RWPE2 (cell line): ENCODE data around the gene ZNF324.
A peak's percentile ranks its signal among the peaks of the same experiment; 100 is the strongest.
"Not testable (repeated sequence)": the region's sequence is repeated elsewhere in the genome, so short reads cannot be mapped to it uniquely, and the experiment has no call there.

Experiments
- ATAC-seq: fragments of 200-7000 bp; cut with Tn5 transposase; 3 replicates; pipeline ENCODE4 v1.9.1; 2021; ENCODE audit warnings: low read depth
- DNase-seq: peaks from one replicate; pipeline ENCODE4 v3.0.0-alpha.2; 2020; ENCODE audit warnings: low spot score
- H3K27ac ChIP-seq: fragments of 450-650 bp; 2 replicates; pipeline ENCODE4 v1.5.1; 2017; ENCODE audit warnings: mild to moderate bottlenecking; ENCODE audit not compliant: poor library complexity, severe bottlenecking
- H3K27me3 ChIP-seq: fragments of 250-450 bp; sonication (Bioruptor Pico); 2 replicates; pipeline ENCODE4 v1.5.1; 2021; ENCODE audit warnings: mild to moderate bottlenecking, moderate library complexity; ENCODE audit not compliant: insufficient read depth, poor library complexity, severe bottlenecking
- H3K36me3 ChIP-seq: fragments of 250-450 bp; sonication (Bioruptor Pico); 2 replicates; pipeline ENCODE4 v1.5.1; 2020; ENCODE audit warnings: low read depth, mild to moderate bottlenecking, moderate library complexity
- H3K4me1 ChIP-seq: fragments of 250-450 bp; sonication (Bioruptor Pico); 2 replicates; pipeline ENCODE4 v1.5.1; 2021; ENCODE audit warnings: mild to moderate bottlenecking, moderate library complexity; ENCODE audit not compliant: insufficient read depth, poor library complexity, severe bottlenecking
- H3K4me3 ChIP-seq: fragments of 250-450 bp; sonication (Bioruptor Pico); 2 replicates; pipeline ENCODE4 v1.5.1; 2021; ENCODE audit warnings: mild to moderate bottlenecking, moderate library complexity; ENCODE audit not compliant: severe bottlenecking
- H3K9me3 ChIP-seq: fragments of 250-450 bp; sonication (Bioruptor Pico); 2 replicates; pipeline ENCODE4 v1.5.1; 2021; ENCODE audit warnings: mild to moderate bottlenecking, moderate library complexity; ENCODE audit not compliant: severe bottlenecking
- TF ChIP-seq, protein P1 (sequence below): fragments of 450-650 bp; IDR thresholded peaks from one replicate; pipeline ENCODE4 v1.5.1; 2017; ENCODE audit warnings: mild to moderate bottlenecking, moderate library complexity; ENCODE audit not compliant: poor library complexity, severe bottlenecking

ZNF324 gene

DNA sequence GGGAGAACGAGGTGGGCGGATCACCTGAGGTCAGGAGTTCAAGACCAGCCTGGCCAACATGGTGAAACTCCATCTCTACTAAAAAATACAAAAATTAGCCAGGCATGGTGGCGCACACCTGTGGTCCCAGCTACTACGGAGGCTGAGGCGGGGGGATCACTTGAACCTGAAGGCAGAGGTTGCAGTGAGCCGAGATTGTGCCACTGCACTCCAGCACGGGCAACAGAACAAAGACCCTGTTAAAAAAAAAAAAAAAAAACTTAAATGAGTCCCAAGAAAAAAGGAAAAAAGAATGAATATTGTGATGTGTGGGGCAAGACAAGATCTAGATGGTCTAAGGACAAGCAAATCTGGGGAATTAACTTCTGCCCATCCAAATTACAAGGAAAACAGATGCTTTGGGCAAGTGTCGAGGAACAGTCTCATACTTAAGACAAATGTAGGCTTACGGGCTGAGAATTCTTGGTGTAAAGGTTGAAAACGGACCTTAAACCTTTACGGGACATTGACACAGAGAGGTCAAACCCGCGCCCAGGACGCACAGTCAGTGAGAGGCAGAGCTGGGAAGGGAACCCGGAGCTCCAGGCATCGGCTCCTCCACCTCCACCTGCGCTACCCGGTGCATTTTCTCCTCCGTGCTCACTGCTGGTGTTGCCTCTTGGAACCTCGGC lies 656 bp upstream of the ZNF324 start:
- H3K36me3 ChIP-seq: peaks cover 11% of the 10 kb centered on the region
- H3K4me1 ChIP-seq: no peaks in the 10 kb centered on the region
- TF ChIP-seq, protein P1, sequence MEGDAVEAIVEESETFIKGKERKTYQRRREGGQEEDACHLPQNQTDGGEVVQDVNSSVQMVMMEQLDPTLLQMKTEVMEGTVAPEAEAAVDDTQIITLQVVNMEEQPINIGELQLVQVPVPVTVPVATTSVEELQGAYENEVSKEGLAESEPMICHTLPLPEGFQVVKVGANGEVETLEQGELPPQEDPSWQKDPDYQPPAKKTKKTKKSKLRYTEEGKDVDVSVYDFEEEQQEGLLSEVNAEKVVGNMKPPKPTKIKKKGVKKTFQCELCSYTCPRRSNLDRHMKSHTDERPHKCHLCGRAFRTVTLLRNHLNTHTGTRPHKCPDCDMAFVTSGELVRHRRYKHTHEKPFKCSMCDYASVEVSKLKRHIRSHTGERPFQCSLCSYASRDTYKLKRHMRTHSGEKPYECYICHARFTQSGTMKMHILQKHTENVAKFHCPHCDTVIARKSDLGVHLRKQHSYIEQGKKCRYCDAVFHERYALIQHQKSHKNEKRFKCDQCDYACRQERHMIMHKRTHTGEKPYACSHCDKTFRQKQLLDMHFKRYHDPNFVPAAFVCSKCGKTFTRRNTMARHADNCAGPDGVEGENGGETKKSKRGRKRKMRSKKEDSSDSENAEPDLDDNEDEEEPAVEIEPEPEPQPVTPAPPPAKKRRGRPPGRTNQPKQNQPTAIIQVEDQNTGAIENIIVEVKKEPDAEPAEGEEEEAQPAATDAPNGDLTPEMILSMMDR: no peak
- H3K4me3 ChIP-seq: peak overlapping the region; percentile 84
- H3K27ac ChIP-seq: no peak overlapping the region
- no peaks in the 10 kb centered on the region for H3K27me3 ChIP-seq
- no peaks in the 10 kb centered on the region for H3K9me3 ChIP-seq
- DNase-seq (no peak), ATAC-seq (peak; percentile 39)

GRCh38 chr19:58468216-58468839 lies 1.4 kb downstream of the ZNF324 start:
- TF ChIP-seq, protein P1: no peak
- no peaks in the 10 kb centered on the region for H3K4me1 ChIP-seq
- H3K4me3 ChIP-seq: peak overlapping the region; percentile 14
- H3K9me3 ChIP-seq: no peaks in the 10 kb centered on the region
- no peaks in the 10 kb centered on the region for H3K27me3 ChIP-seq
- H3K36me3 ChIP-seq: peaks cover 18% of the 10 kb centered on the region
- peak overlapping the region; percentile 39 for H3K27ac ChIP-seq
- DNase-seq: no peak
- no peak for ATAC-seq

GRCh38 chr19:58469241-58470013 lies 2.5 kb downstream of the ZNF324 start:
- no peak for DNase-seq
- H3K36me3 ChIP-seq: peaks cover 18% of the 10 kb centered on the region

DNA sequence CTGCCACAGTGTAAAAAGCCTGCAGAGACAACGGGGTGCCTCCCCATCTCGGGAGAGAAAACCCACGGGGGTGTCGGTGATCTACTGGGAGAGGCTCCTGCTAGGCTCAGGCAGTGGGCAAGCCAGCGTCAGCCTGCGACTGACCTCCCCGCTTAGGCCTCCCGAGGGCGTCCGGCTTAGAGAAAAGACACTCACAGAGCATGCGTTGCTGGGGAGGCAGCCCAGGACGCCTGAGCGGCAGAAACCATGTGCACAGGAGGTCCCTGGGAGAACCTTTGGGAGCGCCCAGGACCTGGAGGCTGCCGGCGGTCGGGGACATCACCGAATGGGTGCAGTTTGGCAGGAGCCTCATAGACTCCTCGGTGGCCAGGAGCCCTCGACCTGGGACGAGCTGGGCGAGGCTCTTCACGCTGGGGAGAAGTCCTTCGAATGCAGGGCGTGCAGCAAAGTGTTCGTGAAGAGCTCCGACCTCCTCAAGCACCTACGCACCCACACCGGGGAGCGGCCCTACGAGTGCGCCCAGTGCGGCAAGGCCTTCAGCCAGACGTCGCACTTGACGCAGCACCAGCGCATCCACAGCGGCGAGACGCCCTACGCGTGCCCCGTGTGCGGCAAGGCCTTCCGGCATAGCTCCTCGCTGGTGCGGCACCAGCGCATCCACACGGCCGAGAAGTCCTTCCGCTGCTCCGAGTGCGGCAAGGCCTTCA lies 4.1 kb downstream of the ZNF324 start:
- peaks cover 18% of the 10 kb centered on the region for H3K36me3 ChIP-seq
- H3K4me1 ChIP-seq, H3K27ac ChIP-seq, H3K9me3 ChIP-seq, ATAC-seq, H3K4me3 ChIP-seq, DNase-seq, H3K27me3 ChIP-seq: not testable (repeated sequence)

More at GRCh38 chr19:58469241-58470013, 2.5 kb downstream of the ZNF324 start:
- no peaks in the 10 kb centered on the region for H3K27me3 ChIP-seq
- no peak overlapping the region for H3K27ac ChIP-seq
- H3K4me3 ChIP-seq: no peak overlapping the region
- no peaks in the 10 kb centered on the region for H3K9me3 ChIP-seq
- TF ChIP-seq, protein P1: no peak
- ATAC-seq: no peak
- H3K4me1 ChIP-seq: peaks cover 3% of the 10 kb centered on the region

DNA sequence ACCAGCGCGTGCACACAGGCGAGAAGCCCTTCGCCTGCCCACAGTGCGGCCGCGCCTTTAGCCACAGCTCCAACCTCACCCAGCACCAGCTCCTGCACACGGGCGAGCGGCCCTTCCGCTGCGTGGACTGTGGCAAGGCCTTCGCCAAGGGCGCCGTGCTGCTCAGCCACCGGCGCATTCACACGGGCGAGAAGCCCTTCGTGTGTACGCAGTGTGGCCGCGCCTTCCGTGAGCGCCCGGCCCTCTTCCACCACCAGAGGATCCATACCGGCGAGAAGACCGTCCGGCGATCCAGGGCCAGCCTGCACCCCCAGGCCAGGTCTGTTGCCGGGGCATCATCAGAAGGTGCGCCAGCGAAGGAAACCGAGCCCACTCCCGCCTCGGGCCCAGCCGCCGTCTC lies 4.9 kb downstream of the ZNF324 start:
- no peak overlapping the region for H3K27ac ChIP-seq
- peaks cover 18% of the 10 kb centered on the region for H3K36me3 ChIP-seq
- H3K9me3 ChIP-seq: no peaks in the 10 kb centered on the region
- no peak overlapping the region for H3K4me3 ChIP-seq
- TF ChIP-seq, protein P1: no peak
- no peaks in the 10 kb centered on the region for H3K27me3 ChIP-seq
- ATAC-seq: no peak
- DNase-seq: no peak
- H3K4me1 ChIP-seq: peaks cover 5% of the 10 kb centered on the region
